ENCODE data around the gene TRAM2.

TRAM2 gene

DNA sequence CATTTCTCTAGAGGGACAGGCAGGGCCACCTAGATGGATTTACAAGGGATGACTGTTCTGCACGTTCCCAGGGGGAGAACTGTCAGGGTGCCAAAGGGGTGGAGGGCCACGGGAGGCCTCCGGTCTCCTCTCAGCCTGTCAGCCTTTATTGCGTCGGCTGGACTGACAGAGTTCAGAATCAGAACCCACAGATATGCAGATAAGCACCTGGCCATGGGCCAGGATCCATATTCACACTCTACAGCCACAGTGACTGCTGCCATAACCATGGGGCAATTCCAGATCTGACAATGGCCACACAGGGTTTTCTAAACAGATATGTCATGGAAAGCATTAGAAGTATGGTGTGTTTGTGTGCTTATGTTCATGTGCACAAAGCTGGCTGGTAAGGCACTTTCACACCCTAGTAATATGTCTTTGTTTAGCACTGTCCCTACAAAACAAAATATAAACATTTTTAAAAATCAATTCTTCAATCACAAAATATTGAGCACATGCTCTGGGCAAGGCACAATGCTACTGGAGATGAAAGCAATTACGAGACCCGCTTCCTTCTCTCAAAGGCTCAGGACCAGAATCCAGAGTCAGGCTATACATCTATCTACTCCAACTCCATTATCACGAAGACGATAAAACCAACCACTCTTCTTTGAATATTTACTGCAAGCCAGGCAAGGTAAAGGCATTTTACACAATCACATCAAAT lies 29.1 kb downstream of the TRAM2 start:
- DNase-seq (ENCODE audit: low spot score) = no peak

DNA sequence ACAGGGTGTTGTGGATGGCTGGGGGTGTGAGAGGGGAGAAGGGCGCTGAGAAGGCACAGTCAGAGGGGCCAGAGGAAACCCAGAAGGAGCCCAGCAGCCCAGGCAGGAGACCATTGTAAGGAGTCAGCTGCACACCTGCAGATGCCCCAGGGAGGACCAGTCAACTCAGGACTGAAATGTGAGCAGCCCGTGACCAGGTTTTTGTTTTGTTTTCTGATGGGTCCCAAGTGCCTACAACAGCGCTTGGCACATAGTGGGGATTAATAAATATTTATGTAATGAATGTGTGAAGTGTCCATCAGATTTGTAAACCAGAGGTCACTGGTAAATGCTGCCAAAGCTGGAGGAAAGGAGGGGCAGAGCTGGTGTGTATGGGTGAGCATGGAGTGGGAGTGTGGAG lies 30.2 kb downstream of the TRAM2 start:
- DNase-seq (ENCODE audit: low spot score) = no peak

DNA sequence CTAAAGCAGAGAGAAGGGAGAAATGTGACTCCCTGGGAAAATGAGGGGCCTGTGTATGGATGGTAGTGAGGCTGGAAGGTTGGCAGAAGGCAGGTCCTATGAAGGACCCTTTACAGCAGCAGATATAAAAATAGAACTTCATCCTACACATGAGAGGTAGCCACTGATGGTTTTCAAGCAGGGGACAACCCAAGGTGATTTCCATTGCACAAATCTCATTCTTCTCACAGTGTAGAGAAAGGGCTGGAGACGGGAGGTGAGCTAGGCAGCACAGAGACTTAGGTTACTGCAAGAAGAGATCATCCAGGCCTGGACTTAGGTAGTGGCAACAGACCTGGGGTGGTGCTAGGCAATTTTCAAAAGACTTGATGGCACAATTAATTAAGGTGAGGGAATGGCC lies 30.7 kb downstream of the TRAM2 start:
- no peak for DNase-seq (ENCODE audit: low spot score)

- DNase-seq (ENCODE audit: low spot score) = no peak
Observed at GRCh38 chr6:52545406-52546119, 31.3 kb downstream of the TRAM2 start.

DNA sequence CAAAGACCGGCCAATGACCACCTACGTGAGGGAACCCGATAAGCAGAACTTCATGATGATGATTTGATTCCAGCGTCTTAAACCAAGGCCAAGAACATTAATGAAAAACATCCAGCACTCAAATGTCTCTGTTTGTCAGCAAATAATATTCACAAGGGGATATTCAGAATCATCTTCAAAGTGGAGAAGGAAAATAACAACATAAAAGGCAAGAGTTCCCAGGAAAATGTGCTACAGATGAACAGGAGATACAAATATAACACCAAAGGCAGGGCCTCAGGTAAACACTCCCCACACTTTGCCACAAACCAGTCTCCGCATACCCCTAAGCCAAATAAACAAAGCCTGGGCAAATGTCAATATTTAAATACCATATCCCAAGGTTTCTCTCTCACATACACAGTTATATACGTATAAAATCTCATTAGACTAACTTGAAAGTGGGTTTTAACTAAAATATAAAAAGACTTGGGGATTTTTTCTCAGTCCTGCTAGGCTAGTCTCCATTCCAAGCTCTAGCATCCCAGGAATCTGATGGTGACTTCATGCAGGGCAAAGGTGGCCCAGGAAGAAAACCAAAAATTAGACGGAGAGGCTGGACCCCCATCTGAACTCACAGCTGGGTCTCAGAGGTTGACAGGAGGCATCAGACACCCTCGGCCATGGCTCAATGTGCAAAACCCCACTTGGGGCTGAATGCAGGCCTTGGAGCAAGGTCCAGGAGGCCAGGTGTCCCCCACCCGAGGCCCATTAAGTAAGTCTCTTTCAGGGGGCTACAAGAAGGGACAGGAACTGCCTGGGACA lies 32.1 kb downstream of the TRAM2 start:
- DNase-seq (ENCODE audit: low spot score) = no peak

DNA sequence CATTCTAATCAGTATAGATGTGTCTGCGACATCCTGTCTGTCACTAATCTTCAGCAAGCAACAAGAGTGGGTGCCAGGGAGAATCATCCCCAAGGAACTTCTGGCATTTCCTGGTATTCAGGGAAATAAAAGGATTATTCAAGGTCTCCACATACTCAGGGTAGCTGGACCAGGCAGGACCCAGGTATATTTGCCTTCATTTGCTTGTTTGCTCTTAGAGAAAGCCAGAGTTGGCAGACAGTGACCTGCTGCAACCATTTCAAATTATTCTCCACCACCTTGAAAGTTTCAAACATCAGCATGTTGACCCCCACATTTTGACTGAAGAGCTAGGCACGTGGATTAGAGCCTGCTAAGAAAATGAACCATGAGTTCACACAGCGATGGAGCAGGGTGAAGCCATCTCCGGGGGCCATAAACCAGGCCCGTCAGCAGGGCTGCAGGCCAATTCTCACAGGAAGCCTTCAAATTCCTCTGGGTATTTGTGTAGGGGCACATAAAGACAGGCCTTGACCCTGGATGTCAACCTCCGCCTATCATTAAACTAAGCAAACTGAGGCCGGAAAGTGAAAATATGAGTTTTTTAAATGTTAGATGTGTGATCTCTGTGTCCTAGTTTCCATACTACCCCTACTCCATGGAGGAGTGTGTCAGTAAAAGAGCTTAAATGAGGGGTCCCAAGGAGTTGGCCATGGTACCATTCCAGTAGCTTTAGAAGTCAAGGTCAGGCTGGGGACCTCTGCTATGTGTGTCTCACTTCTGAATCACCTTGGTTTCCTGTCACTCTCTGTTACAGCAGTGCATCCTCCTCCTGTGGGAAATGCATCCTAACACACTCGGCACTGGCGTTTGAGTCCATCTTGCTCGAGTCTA lies 32.9 kb downstream of the TRAM2 start:
- DNase-seq (ENCODE audit: low spot score) = no peak

DNA sequence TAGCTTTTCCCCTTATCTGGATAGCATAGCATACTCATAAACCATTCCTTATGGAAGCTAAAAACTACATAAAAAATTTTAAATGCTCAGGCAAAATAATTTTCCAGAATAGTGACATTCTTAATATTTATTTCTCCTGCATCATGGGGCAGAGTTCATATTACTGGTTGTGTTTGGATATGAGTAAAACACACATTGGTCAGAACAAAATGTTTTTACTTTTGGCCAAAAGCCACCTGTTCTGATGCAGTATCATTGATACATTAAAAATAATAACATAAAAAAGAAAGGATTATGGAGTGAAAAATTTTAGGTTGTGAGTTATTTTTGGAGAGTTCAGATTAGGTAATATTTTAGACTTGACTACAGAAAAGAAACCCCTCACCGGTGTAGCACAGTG lies 33.6 kb downstream of the TRAM2 start:
- DNase-seq (ENCODE audit: low spot score) = no peak

GRCh38 chr6:52541135-52541534 lies 35.7 kb downstream of the TRAM2 start:
- DNase-seq (ENCODE audit: low spot score) = no peak

GRCh38 chr6:52540286-52540902 lies 36.5 kb downstream of the TRAM2 start:
- DNase-seq (ENCODE audit: low spot score) = no peak

DNA sequence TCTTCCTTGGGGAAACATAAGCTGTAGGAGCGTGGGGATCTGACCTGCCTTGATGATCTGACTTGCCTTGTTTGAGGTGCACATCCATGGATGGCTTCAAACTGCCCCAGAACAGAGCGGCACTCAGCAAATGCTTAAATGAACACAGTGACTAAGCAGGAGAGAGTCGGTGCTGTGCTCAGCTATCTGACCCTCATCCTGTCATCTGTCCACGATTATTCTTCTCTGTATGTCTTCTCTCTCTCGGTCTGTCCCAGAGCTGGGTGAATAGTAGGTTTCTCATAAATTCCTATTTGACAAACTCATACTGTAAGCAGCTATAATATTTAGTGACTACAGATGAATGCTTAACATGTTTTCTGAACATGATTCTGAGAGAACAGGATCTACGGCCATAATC lies 37.3 kb downstream of the TRAM2 start:
- DNase-seq (ENCODE audit: low spot score) = no peak

- no peak for DNase-seq (ENCODE audit: low spot score)
Observed at GRCh38 chr6:52538901-52539354, 37.9 kb downstream of the TRAM2 start.

DNA sequence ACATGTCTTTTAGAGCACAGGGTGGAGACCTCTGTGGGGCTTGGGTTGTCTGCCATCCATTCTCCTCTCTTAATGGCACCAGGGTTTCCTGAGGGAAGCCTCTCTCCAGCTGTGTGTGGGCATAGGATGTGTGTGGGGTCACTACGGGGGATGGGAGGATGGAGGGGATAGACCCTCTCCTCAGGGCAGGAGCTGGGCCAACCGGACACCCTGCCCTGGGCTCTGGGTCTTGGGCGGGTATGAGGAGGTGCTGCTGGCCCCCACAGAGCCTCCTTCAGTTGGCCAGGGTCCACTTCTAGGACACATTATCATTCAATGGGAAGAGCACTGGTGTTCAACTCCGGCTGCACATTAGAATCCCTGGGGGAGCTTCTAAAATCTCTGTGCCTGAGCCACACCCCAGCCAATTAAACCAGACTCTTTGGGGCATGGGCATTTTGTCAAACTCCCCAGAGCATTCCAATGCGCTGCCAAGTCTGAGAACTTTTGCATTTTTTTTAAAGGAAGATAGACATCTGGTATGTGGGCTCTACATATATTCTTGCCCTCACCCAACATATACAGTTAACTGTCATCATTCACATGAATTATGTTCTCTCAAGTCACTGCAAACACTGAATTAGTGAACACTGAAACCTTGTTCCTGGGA lies 38.5 kb downstream of the TRAM2 start:
- DNase-seq (ENCODE audit: low spot score) = no peak

DNA sequence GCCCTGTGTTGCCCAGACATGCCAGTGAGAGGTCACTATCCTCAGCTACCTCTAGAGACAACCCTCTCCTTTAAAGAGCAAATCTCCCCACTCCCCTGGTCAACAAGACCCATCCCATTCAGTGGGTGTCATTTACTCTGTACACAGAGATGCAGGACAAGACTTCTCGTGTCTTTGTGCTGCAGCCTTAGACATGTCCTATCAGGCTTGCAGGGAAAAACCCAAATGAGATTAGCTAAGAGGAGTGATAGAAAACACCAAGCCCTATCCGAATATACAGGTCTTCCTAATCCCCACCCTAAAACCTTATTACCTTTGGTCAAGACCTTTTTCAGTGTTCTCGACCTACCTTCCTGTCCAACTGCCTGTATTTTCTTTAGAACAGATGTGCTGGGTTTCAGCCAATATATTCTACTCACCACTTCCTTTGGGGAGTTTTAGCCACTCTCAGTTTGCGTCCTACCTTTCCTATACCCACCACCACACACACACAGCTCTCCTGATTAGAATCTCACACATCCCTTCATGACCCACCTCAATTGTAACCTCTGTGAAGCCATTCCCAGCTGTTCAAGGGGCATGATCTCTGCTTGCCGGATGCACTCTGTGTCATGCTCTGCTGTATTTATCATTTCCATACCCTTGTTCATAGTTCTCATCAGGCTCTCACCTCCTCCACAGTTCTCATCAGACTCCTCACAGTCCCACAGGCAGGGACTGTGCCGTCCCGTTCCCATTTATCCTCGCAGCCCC lies 39.7 kb downstream of the TRAM2 start:
- no peak for DNase-seq (ENCODE audit: low spot score)

GRCh38 chr6:52536424-52536916 lies 40.4 kb downstream of the TRAM2 start:
- no peak for DNase-seq (ENCODE audit: low spot score)

GRCh38 chr6:52535711-52536423 lies 41.0 kb downstream of the TRAM2 start:
- no peak for DNase-seq (ENCODE audit: low spot score)

DNA sequence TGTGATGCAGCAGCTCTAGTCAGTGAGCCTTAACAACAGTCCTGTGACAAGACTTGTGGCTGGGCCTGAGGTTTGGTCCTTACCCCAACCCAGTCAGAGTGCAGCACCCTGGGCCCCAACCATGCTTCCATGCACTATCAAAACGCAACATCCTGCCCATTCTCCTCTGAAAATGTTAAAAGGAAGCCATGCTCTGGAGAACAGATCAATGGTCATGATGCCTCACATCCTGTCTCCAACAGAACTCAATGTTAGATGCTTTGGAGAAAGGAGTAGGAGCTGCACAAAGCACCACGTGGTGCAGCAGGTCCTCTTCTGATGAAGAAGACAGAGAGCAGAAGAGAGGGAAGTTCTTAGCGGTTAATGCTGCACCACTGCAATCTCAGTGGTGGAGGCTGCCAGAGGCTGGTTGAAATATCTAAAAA lies 41.9 kb downstream of the TRAM2 start:
- no peak for DNase-seq (ENCODE audit: low spot score)

DNA sequence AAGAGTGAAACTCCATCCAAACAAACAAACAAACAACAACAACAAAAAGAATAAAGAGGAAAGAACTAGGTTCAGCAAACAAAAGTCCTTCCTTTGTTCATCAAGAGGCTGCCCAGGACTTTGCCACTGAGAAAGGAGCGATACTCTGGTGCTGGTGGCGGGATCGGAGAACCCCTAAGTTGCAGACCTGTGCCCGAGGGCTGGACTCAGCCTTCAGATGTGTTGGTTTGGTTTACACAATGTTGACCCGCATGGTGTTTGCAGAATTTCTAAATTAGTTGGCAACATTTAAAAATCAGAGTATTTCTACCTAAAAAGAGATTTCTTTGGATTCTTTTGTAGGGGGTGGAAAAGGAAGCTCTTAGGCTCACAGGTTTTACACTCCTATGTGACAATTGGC lies 42.5 kb downstream of the TRAM2 start:
- DNase-seq (ENCODE audit: low spot score) = no peak

- no peak for DNase-seq (ENCODE audit: low spot score)
Observed at GRCh38 chr6:52533491-52533890, 43.4 kb downstream of the TRAM2 start.

DNA sequence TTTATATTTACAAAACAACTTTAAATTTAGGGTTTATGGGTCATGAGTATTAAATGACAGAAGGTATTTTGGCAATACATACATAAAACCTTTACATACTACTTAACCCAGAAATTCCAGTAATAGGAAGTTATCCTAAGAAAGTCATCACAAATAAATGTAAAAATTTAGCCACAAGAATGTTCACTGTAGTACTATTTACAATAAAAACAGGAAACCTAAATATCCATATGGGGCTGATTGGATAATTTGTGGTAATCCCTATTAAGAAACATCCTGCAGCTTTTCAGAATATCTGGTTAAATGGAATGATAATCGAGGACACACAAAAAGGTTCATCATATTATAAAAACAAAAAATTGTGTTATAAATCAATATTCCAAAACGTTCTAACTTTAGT lies 44.4 kb downstream of the TRAM2 start:
- DNase-seq (ENCODE audit: low spot score) = no peak
